Osteoblast (primary cell): ENCODE results near the gene L3MBTL3. TPM values are rescaled to one million over a fixed set of nuclear protein-coding genes. Genes with fewer than 3 reads are reported as not detected.
A peak's percentile ranks its signal among the peaks of the same experiment; 100 is the strongest.

ENCODE experiments used
- DNase-seq: peaks from one replicate; pipeline ENCODE4 v3.0.0; 2011; ENCODE audit warnings: low spot score, mixed read lengths; ENCODE audit not compliant: insufficient read length; ENCODE audit errors: missing footprints
- H2AFZ ChIP-seq: 2 replicates; pipeline ENCODE4 v1.6.0; 2011; ENCODE audit warnings: mild to moderate bottlenecking, low read length
- H3K27ac ChIP-seq: 2 replicates; pipeline ENCODE4 v1.5.1; 2011; ENCODE audit warnings: mild to moderate bottlenecking, low read depth, low read length, moderate library complexity
- H3K27me3 ChIP-seq: 2 replicates; pipeline ENCODE4 v1.6.0; 2012; ENCODE audit warnings: mild to moderate bottlenecking, control low read depth, inconsistent platforms, low read length, moderate library complexity; ENCODE audit not compliant: insufficient read depth
- H3K36me3 ChIP-seq: 2 replicates; pipeline ENCODE4 v1.5.1; 2011; ENCODE audit warnings: mild to moderate bottlenecking, low read length, control low read depth, moderate library complexity; ENCODE audit not compliant: insufficient read depth
- H3K4me1 ChIP-seq: 2 replicates; pipeline ENCODE4 v1.5.1; 2011; ENCODE audit warnings: mild to moderate bottlenecking, low read length, control low read depth, moderate library complexity; ENCODE audit not compliant: insufficient read depth
- H3K4me2 ChIP-seq: 2 replicates; pipeline ENCODE4 v1.6.0; 2011; ENCODE audit warnings: mild to moderate bottlenecking, low read length; ENCODE audit not compliant: insufficient read depth
- H3K4me3 ChIP-seq: fragments of 200-600 bp; sonication (generic); 3 replicates; pipeline ENCODE4 v1.5.1; 2012; ENCODE audit warnings: mild to moderate bottlenecking, low read length, inconsistent platforms; ENCODE audit not compliant: insufficient read depth
- H3K79me2 ChIP-seq: 2 replicates; pipeline ENCODE4 v1.6.0; 2012; ENCODE audit warnings: mild to moderate bottlenecking, low read length, control low read depth, inconsistent platforms; ENCODE audit not compliant: insufficient read depth
- H3K9me3 ChIP-seq: 2 replicates; pipeline ENCODE4 v1.5.1; 2011; ENCODE audit warnings: low read depth, low read length, control low read depth
- H4K20me1 ChIP-seq: 2 replicates; pipeline ENCODE4 v1.6.0; 2012; ENCODE audit warnings: mild to moderate bottlenecking, low read length, control low read depth; ENCODE audit not compliant: insufficient read depth
- total RNA-seq: library from RNA; depleted of rRNA; stranded (reverse); fragments of >200 nt; gene quantifications from 2 replicates; pipeline ENCODE4 v1.2.3, GENCODE V29; 2012
- TF ChIP-seq, protein P1 (sequence below): IDR thresholded peaks from 2 replicates; pipeline ENCODE4 v1.5.1; 2011; ENCODE audit warnings: mild to moderate bottlenecking, low read depth, low read length, moderate library complexity; ENCODE audit errors: extremely low read depth

L3MBTL3 gene
- total RNA-seq, 1 donor = 8.7 TPM

DNA sequence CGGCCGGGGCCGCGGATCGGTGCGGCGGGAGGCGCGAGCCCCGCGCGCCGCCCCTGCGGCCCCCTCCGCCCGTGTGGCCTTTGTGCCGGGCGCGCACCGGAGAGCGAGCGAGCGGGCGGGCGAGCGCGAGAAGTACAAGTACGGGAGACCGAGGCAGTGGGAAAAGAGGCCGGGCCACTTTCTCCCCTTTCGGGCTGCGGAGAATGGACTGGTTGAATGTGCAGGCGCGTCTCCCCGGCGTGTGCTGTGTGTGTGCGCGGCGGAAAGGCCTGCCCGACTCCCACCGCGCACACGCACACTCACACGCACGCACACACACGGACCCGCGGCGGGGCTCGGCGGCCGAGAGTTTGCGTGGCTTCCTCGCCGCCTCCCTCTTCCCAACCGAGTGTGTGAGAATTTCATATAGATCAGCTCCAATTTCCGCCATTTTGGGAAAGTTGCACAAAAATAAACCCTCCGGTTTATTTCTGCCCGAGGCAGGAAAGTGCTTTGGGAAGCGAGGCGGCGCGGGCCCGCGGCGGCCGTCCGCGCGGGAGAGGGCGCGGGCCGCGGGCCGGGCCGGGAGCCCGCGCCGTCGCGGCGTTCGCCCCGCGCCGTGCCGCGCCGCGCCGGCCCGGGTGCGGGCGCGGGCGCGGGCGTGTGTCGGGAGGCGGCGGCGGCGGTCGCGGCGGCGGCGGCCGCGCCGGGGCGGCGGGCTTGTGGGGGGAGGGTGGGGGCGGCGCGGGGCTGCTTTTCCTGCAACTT, 1.1 kb downstream of the L3MBTL3 start:
- TF ChIP-seq, protein P1, sequence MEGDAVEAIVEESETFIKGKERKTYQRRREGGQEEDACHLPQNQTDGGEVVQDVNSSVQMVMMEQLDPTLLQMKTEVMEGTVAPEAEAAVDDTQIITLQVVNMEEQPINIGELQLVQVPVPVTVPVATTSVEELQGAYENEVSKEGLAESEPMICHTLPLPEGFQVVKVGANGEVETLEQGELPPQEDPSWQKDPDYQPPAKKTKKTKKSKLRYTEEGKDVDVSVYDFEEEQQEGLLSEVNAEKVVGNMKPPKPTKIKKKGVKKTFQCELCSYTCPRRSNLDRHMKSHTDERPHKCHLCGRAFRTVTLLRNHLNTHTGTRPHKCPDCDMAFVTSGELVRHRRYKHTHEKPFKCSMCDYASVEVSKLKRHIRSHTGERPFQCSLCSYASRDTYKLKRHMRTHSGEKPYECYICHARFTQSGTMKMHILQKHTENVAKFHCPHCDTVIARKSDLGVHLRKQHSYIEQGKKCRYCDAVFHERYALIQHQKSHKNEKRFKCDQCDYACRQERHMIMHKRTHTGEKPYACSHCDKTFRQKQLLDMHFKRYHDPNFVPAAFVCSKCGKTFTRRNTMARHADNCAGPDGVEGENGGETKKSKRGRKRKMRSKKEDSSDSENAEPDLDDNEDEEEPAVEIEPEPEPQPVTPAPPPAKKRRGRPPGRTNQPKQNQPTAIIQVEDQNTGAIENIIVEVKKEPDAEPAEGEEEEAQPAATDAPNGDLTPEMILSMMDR = no peak
- peaks cover 5% of the 10 kb centered on the region for H3K4me1 ChIP-seq
- H3K27me3 ChIP-seq = no peaks in the 10 kb centered on the region
- H2AFZ ChIP-seq = peak overlapping the region; percentile 93
- H3K36me3 ChIP-seq = no peaks in the 10 kb centered on the region
- H3K4me3 ChIP-seq = peak overlapping the region; percentile 90
- peak overlapping the region; percentile 73 for H3K4me2 ChIP-seq
- peak overlapping the region; percentile 48 for H3K27ac ChIP-seq
- H4K20me1 ChIP-seq = no peaks in the 10 kb centered on the region
- no peaks in the 10 kb centered on the region for H3K9me3 ChIP-seq
- peak; percentile 93 for DNase-seq
- H3K79me2 ChIP-seq = peaks cover 2% of the 10 kb centered on the region

- H3K27ac ChIP-seq = peak overlapping the region; percentile 29
- peaks cover 5% of the 10 kb centered on the region for H3K4me1 ChIP-seq
- H3K79me2 ChIP-seq = peaks cover 2% of the 10 kb centered on the region
- DNase-seq = peak; percentile 81
- peak overlapping the region; percentile 84 for H3K4me3 ChIP-seq
- no peaks in the 10 kb centered on the region for H3K27me3 ChIP-seq
- peak overlapping the region; percentile 90 for H2AFZ ChIP-seq
- peak overlapping the region; percentile 78 for H3K4me2 ChIP-seq
- H3K36me3 ChIP-seq = no peaks in the 10 kb centered on the region
- H4K20me1 ChIP-seq = no peaks in the 10 kb centered on the region
- H3K9me3 ChIP-seq = no peaks in the 10 kb centered on the region
- TF ChIP-seq, protein P1 = no peak
Measured at GRCh38 chr6:130020073-130020906, 1.9 kb downstream of the L3MBTL3 start.

DNA sequence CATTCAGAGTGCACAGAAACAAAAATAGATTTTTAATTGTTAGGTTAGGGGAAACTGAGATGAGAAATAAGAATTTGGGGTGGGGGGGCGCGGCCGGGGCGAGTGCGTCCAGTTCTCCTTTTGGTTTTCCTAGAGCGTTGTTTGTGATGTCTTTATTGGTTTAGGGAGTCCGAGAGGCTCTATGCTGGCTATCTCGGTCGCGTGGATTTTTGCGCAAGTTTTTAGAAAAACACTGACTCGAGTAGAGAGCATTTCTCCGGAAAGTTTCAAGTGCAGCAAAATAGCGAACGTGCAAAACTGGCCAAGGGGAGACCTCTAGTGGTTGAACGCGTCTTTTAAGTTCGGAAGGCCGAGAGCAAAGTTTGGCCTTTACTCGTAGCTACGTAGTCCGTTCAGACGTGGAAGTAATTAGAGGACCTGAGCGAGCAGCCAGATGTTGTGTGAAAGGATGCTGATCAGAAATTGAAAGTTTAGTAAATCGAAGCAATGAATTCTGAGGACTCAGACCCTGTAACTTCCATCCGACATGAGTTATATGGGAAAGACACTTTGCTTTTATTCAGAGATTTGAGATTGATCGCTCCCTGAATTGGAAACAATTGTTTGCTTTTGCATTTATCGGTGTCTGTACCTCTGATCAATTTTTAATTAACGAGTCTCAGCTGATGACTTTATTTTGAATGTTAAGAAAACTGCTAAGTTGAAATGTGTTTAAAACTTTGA, 2.7 kb downstream of the L3MBTL3 start:
- Histone ChIP-seq H3K4me2 (peak overlapping the region; percentile 78), H3K36me3 (no peaks in the 10 kb centered on the region), H3K27me3 (no peaks in the 10 kb centered on the region), H3K27ac (peak overlapping the region; percentile 45), H3K4me1 (peaks cover 5% of the 10 kb centered on the region), H4K20me1 (no peaks in the 10 kb centered on the region), H2AFZ (peak overlapping the region; percentile 83), H3K9me3 (no peaks in the 10 kb centered on the region), H3K4me3 (peak overlapping the region; percentile 84), H3K79me2 (peaks cover 2% of the 10 kb centered on the region)
- TF ChIP-seq, protein P1 = peak; percentile 88
- peak; percentile 89 for DNase-seq
